ENCODE measurements around the gene NAGLU. TPM values are rescaled to one million over a fixed set of nuclear protein-coding genes. Genes with fewer than 3 reads are reported as not detected.

NAGLU gene
- polyA plus RNA-seq, 1 of the 3 experiments (the other 2 are of a cell fraction): 33.9 TPM

- Histone ChIP-seq H3K79me2 (ENCODE audit: insufficient read depth) (peaks cover 16% of the 10 kb centered on the region), H3K36me3 (replicated peaks in 1 of 2; ENCODE audit: control insufficient read depth in 1 of 2, insufficient read depth in 2 of 2, low read length in 1 of 2) (no peaks in the 10 kb centered on the region), H2AFZ (ENCODE audit: low read depth) (no peak overlapping the region), H3K27me3 (ENCODE audit: insufficient read depth) (no peaks in the 10 kb centered on the region), H3K4me3 (ENCODE audit: low read depth in 2 of 2, low read length in 1 of 2) (no peak overlapping the region), H3K9me3 (no peaks in the 10 kb centered on the region), H3F3A (replicated peaks; ENCODE audit: insufficient read depth) (peaks cover 68% of the 10 kb centered on the region), H3K9ac (peak overlapping the region; percentile 73; the same call in 1 of the 2 replicates), H3K9me2 (no peaks in the 10 kb centered on the region), H4K20me1 (ENCODE audit: insufficient read depth) (no peaks in the 10 kb centered on the region), H3K4me1 (ENCODE audit: control insufficient read depth in 1 of 2, insufficient read depth in 2 of 2, low read depth in 1 of 2, low read length in 1 of 2) (peaks cover 43 to 57% of the 10 kb centered on the region in 2 experiments), H3K4me2 (peak overlapping the region; percentile 81), H3K27ac (ENCODE audit: low read depth in 2 of 2, low read length in 1 of 2) (peak overlapping the region; percentile 92 to 100)
- POLR2A ChIA-PET: no interaction called here
- CTCF ChIA-PET: interaction anchor here (0.9 to 7.9 kb wide), 11 partner anchors 9 to 209 kb away, joined by 3 to 83 read pairs (median 4); no protein-coding TSS in a partner anchor
- DNase-seq: no peak
- 81% methylated on average over 7 of the region's 8 CpGs for whole genome bisulfite sequencing (ENCODE audit: low lambda C conversion rate)
- TF ChIP-seq, protein P1, sequence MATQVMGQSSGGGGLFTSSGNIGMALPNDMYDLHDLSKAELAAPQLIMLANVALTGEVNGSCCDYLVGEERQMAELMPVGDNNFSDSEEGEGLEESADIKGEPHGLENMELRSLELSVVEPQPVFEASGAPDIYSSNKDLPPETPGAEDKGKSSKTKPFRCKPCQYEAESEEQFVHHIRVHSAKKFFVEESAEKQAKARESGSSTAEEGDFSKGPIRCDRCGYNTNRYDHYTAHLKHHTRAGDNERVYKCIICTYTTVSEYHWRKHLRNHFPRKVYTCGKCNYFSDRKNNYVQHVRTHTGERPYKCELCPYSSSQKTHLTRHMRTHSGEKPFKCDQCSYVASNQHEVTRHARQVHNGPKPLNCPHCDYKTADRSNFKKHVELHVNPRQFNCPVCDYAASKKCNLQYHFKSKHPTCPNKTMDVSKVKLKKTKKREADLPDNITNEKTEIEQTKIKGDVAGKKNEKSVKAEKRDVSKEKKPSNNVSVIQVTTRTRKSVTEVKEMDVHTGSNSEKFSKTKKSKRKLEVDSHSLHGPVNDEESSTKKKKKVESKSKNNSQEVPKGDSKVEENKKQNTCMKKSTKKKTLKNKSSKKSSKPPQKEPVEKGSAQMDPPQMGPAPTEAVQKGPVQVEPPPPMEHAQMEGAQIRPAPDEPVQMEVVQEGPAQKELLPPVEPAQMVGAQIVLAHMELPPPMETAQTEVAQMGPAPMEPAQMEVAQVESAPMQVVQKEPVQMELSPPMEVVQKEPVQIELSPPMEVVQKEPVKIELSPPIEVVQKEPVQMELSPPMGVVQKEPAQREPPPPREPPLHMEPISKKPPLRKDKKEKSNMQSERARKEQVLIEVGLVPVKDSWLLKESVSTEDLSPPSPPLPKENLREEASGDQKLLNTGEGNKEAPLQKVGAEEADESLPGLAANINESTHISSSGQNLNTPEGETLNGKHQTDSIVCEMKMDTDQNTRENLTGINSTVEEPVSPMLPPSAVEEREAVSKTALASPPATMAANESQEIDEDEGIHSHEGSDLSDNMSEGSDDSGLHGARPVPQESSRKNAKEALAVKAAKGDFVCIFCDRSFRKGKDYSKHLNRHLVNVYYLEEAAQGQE (IDR thresholded peaks at IDR 0.05; ENCODE audit: low read depth, low read length): no peak
- no peak for TF ChIP-seq MXI1 (IDR thresholded peaks at IDR 0.05; ENCODE audit: low read depth, low read length)
- TF ChIP-seq, protein P2, sequence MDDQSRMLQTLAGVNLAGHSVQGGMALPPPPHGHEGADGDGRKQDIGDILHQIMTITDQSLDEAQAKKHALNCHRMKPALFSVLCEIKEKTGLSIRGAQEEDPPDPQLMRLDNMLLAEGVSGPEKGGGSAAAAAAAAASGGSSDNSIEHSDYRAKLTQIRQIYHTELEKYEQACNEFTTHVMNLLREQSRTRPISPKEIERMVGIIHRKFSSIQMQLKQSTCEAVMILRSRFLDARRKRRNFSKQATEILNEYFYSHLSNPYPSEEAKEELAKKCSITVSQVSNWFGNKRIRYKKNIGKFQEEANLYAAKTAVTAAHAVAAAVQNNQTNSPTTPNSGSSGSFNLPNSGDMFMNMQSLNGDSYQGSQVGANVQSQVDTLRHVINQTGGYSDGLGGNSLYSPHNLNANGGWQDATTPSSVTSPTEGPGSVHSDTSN (IDR thresholded peaks at IDR 0.05): peak; percentile 46
These were observed 15.0 kb upstream of the NAGLU start for GRCh38 chr17:42521036-42521435.

DNA sequence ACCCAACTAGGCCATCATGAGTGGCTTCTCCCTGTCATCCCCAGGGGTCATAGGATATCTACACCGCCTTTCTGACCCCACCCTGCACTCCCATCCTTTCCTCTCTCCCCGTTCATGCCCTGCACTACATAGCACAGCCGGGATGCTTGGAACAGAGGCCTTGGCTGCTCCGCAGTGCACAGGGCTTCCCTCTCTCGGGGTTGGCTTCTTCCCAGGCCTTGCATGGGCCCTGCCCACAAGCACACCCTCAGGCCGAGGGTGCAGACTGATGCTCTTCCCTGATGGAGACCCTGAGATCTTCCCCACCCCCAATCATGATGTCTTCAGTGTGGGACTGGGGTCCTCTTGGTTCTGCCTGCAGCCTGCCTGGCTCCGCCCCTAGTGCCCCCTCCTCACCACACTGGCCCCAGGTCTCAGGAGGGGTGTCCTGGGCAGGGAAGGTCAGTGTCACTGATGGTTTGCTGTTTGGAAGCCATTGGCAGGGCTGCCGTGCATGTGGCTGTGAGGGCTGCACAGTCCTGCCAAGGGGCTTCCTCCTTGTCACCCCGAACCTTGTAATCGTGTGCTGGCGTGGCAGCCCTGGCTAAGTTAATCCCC, 14.3 kb upstream of the NAGLU start:
- Histone ChIP-seq H4K20me1 (ENCODE audit: insufficient read depth) (no peaks in the 10 kb centered on the region), H3K4me3 (ENCODE audit: low read depth in 2 of 2, low read length in 1 of 2) (no peak overlapping the region), H3K4me2 (peak overlapping the region; percentile 81), H2AFZ (ENCODE audit: low read depth) (no peak overlapping the region), H3K9me2 (no peaks in the 10 kb centered on the region), H3K27ac (ENCODE audit: low read depth in 2 of 2, low read length in 1 of 2) (peak overlapping the region; percentile 92 to 100), H3K9me3 (no peaks in the 10 kb centered on the region), H3K27me3 (ENCODE audit: insufficient read depth) (no peaks in the 10 kb centered on the region), H3K36me3 (replicated peaks in 1 of 2; ENCODE audit: control insufficient read depth in 1 of 2, insufficient read depth in 2 of 2, low read length in 1 of 2) (no peaks in the 10 kb centered on the region), H3K4me1 (ENCODE audit: control insufficient read depth in 1 of 2, insufficient read depth in 2 of 2, low read depth in 1 of 2, low read length in 1 of 2) (peaks cover 43 to 57% of the 10 kb centered on the region in 2 experiments), H3K79me2 (ENCODE audit: insufficient read depth) (peaks cover 16% of the 10 kb centered on the region), H3F3A (replicated peaks; ENCODE audit: insufficient read depth) (peaks cover 72% of the 10 kb centered on the region), H3K9ac (peak overlapping the region; percentile 73; the same call in 1 of the 2 replicates)
- ChIA-PET POLR2A (no interaction called here), CTCF (interaction anchor here (0.9 to 7.9 kb wide), 4 partner anchors 9 to 200 kb away, joined by 3 to 83 read pairs (median 10); no protein-coding TSS in a partner anchor)
- WGBS (ENCODE audit: low lambda C conversion rate): 85% methylated on average over 9 of the region's 11 CpGs
- no peak for DNase-seq
- TF ChIP-seq TCF12 (IDR thresholded peaks at IDR 0.05): no peak
- TF ChIP-seq CHD2 (IDR thresholded peaks at IDR 0.05; ENCODE audit: low read length, partially characterized antibody): no peak
- TF ChIP-seq, protein P3, sequence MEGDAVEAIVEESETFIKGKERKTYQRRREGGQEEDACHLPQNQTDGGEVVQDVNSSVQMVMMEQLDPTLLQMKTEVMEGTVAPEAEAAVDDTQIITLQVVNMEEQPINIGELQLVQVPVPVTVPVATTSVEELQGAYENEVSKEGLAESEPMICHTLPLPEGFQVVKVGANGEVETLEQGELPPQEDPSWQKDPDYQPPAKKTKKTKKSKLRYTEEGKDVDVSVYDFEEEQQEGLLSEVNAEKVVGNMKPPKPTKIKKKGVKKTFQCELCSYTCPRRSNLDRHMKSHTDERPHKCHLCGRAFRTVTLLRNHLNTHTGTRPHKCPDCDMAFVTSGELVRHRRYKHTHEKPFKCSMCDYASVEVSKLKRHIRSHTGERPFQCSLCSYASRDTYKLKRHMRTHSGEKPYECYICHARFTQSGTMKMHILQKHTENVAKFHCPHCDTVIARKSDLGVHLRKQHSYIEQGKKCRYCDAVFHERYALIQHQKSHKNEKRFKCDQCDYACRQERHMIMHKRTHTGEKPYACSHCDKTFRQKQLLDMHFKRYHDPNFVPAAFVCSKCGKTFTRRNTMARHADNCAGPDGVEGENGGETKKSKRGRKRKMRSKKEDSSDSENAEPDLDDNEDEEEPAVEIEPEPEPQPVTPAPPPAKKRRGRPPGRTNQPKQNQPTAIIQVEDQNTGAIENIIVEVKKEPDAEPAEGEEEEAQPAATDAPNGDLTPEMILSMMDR (IDR thresholded peaks at IDR 0.05): no peak
- TF ChIP-seq, protein P4, sequence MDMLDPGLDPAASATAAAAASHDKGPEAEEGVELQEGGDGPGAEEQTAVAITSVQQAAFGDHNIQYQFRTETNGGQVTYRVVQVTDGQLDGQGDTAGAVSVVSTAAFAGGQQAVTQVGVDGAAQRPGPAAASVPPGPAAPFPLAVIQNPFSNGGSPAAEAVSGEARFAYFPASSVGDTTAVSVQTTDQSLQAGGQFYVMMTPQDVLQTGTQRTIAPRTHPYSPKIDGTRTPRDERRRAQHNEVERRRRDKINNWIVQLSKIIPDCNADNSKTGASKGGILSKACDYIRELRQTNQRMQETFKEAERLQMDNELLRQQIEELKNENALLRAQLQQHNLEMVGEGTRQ (IDR thresholded peaks at IDR 0.05; ENCODE audit: borderline replicate concordance, low read depth, low read length): no peak
- TF ChIP-seq FOXJ3 (CRISPR knock-in tag; IDR thresholded peaks at IDR 0.05): no peak
- TF ChIP-seq SIN3A (IDR thresholded peaks at IDR 0.05; ENCODE audit: borderline replicate concordance, low read depth, low read length): no peak
- TF ChIP-seq RFX5 (IDR thresholded peaks at IDR 0.05; ENCODE audit: low read length): no peak
- TF ChIP-seq FOSL2 (IDR thresholded peaks at IDR 0.05; ENCODE audit: borderline replicate concordance, low read depth): no peak
- TF ChIP-seq MEF2A (IDR thresholded peaks at IDR 0.05; ENCODE audit: borderline replicate concordance, low read depth): no peak
- TF ChIP-seq, protein P2 (IDR thresholded peaks at IDR 0.05): no peak
- no peak for TF ChIP-seq GATA2 (CRISPR knock-in tag; IDR thresholded peaks at IDR 0.05)
